ENCODE results near the gene KCNK16. TPM values are rescaled to one million over a fixed set of nuclear protein-coding genes. Genes with fewer than 3 reads are reported as not detected.

KCNK16 gene
- total and polyA plus RNA-seq, 2 of the 8 experiments (the other 6 are each of a cell fraction or from before 2014, with no cell fraction given) = not detected

DNA sequence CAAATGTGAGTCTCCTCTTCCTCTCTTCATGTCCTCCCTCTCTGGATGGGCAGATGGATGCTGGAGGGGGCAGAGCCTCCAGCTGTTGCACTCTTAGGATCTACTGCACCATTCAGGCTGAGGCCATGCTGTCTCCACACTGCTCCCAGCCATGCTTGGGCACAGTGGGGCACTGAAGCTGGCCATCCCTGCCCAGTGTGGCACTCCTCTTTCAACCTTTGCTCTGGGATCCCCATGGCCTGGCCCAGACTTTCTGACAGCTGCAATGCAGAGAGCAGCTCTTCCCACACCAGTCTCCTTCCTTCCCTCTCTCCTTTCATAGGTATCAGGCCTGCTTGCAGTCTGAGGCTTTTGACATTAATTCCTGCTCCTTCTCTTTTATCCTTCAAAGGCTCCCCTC is 17.6 kb downstream of the KCNK16 start (continued):
- TF ChIP-seq SP1 (IDR thresholded peaks at IDR 0.05; ENCODE audit: low read depth, low read length) (no peak), E2F6 (IDR thresholded peaks at IDR 0.05) (no peak), SIX5 (IDR thresholded peaks at IDR 0.05; ENCODE audit: low read depth, low read length) (no peak), SIRT6 (IDR thresholded peaks at IDR 0.05; ENCODE audit: low read length) (no peak)
- TF ChIP-seq, protein P1, sequence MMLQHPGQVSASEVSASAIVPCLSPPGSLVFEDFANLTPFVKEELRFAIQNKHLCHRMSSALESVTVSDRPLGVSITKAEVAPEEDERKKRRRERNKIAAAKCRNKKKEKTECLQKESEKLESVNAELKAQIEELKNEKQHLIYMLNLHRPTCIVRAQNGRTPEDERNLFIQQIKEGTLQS (IDR thresholded peaks at IDR 0.05; ENCODE audit: insufficient read depth, low read depth, low read length) = no peak
